EH (cell line): ENCODE measurements around the gene RSAD2.
"Not testable (repeated sequence)": the region's sequence is repeated elsewhere in the genome, so short reads cannot be mapped to it uniquely, and the experiment has no call there.

Experiments used
- DNase-seq: peaks from one replicate; pipeline ENCODE4 v3.0.0-alpha.2; 2015; ENCODE audit warnings: low read depth

RSAD2 gene

GRCh38 chr2:6877402-6878304, at the start of gene RSAD2:
RSAD2 (plus strand) TSS chr2:6877777; CDS start chr2:6877801, 24 bp downstream.
- peak; percentile 37 for DNase-seq

- DNase-seq, result peak; percentile 74
Observed at GRCh38 chr2:6828299-6828584, 49.3 kb upstream of the RSAD2 start.

DNA sequence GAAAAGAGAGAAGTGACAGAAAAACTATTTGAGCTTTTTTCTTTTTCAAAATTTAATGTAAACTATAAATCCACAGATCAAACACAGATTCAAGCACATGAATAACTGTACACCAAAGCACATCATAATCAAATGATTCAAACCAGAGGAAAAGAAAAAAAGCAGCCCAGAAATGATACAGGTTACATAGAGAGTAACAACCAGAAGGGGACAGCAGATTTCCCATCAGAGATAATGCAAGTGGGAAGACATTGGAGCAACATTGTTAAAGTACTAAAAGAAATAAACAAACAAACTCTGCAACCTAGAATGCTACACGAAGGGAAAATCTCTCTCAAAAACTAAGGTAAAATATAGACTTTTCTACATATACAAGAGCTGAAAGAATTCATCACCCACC, 46.3 kb upstream of the RSAD2 start:
- DNase-seq, result no peak

DNA sequence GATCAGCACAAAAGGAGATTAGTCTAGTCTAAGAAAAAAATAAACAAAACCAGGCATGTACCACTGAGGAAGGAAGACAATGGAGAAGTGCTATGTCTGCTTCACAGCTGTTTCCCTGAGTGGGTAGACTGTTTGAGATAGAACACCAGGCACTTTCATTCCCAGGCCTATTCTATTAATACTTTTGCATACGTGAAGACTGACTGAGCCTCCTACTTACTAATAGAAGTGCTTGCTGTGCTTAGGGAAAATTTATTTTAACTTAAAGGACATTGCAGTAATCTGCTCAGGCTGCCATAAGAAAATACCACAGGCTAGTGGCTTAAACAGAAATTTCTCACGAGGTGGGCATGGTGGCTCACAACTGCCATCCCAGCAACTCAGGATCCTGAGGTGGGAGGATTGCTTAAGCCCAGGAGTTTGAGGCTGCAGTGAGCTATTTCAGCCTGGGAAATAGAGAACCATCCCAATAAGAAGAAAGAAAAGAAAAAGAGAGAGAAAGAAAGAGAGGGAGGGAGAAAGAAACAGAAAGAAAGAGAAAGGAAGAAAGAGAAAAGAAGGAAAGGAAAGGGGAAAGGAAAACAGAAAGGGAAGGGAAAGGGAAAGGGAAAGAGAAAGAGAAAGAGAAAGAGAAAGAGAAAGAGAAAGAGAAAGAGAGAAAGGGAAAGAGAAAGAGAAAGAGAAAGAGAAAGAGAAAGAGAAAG, 44.8 kb upstream of the RSAD2 start:
- no peak for DNase-seq

- no peak for DNase-seq
Observed at GRCh38 chr2:6833300-6833604, 44.3 kb upstream of the RSAD2 start.

GRCh38 chr2:6834163-6834562, 43.4 kb upstream of the RSAD2 start:
- DNase-seq, result no peak

DNA sequence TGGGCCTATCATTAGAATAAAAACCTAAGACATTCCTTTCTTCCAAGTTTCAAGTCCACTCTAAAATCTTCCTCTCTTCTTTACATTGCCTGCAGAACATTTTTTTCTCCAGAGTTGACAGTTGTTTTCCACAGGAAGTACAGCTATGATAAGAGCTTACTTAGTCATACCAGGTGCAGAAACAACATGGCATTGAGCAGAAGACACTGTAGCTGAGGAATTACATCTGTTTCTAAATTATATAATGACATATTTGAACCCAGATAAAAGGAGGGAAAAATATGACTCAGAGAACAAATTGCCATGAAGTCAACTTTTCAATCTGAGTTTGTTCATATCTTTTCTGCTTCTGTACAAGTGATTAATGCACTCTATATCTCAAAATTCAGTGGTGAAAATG, 42.1 kb upstream of the RSAD2 start:
- no peak for DNase-seq

DNA sequence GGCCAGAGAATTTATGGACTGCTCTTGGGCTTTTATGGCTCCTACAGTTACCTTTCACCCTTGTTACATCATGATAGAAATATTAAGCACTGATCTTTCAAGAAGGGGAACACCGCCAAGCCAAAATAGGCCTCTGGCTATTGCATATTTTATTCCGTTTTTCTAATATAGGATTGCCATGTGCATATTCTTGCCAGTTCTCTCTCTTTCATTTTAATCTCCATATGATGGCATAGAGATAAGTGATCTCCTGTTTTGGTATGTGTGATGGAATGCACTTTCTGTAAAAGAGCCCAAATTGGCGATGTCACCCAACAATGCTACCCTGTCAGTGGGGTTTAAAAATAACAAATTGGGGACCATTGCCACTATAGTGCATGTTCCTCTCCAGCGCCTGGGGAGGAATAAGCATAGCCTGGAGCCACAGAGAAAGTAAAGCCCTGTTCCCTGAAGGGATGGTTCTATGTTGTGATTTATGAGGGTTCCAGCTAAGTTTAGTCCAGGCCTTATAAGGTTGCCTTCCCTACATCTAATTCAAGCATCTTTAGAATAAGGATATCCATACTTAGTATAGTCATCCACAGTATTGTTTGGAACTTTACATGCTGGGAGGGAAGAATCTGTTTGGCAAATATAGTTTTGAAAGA, 38.8 kb upstream of the RSAD2 start:
- no peak for DNase-seq

DNA sequence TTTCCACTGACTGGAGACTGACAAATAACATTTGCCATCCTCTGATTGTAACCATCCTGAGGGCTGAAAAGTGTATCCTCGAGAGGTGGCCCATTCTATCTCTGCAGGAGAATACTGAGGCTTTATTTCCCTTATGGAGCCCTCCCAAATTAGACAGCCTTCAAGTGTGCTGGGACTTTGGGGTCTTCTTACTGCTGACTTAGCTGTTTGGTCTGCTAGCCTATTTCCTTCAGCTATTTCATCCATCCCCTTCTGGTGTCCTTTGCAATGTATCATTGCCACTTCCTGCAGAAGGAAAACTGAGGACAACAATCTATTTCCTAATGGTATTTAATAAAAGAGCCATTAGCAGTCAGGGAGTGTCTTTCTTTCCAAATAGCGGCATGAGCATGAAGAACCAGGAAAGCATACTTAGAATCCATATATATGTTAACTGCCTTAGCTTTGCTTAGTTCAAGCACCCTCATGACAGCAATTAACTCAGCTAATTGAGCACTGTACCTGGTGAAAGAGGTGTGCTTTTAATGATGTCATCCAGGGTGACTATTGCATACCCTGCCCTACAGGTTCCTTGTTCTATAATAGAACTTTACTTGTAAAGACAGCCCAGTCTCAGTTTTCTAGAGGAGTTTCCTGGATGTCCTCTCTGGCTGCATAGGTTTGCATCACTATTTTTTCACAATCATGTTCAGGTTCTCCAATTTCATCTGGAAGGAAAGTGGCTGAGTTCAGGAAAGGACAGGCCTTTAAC, 35.9 kb upstream of the RSAD2 start:
- DNase-seq, result no peak

GRCh38 chr2:6845312-6845711, 32.3 kb upstream of the RSAD2 start:
- no peak for DNase-seq

DNA sequence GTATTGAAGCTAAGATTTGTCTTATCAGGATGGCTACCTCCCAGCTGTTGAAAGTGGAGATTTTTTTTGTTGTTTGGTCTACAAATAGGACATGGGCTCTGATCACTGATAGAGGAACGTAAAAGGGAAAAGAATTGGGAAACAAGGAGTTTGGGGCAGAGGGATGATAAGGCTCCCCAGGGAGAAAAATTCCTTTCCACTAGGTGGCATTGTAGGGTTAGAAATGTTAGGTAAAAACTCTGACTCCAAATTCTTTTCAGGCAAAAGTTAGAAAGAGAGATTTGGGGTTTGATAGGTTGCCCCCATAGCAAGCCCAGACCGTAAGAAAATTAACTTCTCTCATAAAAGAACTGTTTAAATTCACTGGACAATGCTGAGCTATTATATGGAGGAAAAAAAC, 31.7 kb upstream of the RSAD2 start:
- DNase-seq, result no peak

DNA sequence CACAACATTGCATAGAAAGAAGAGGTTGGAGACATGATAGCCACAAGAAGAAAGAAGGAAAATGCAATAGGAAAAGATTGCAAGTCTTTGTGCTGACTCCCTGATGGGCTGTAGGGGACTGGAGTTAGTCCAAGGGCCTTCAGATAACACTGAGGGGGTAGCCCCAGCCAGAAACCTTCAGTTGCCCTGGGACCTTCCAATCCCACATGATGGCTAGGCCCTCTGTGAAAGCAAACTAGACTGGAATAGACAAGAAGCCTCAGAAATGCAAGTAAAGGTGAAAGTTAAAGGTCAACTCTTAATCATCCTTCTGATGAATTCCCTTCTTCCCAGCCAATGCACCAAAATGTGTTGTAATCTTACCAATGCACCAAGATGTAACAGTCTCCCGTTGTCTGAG, 31.0 kb upstream of the RSAD2 start:
- no peak for DNase-seq

GRCh38 chr2:6846967-6847681, 30.5 kb upstream of the RSAD2 start:
- no peak for DNase-seq

- no peak for DNase-seq
Observed at GRCh38 chr2:6852195-6852594, 25.4 kb upstream of the RSAD2 start.

DNA sequence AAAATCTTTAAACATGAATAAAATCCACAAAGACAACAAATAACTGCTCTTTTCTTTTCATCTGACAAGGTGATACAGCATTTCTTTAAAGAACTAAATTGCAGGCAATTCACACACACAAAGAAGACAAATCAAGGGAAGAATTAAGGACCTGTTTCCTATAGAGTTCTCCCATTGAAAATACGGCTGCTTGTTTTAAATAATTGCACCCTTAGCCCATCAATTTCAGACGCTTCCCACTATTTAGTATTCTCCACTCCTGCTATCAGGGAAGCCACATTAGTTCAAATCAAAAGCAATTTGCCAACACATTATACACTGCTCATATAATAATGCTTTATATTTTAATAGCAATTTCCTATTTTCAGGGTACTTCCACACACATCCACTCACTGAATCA, 23.2 kb upstream of the RSAD2 start:
- DNase-seq, result no peak

- DNase-seq, result no peak
Observed at GRCh38 chr2:6855860-6856547, 21.6 kb upstream of the RSAD2 start.

- no peak for DNase-seq
Observed at GRCh38 chr2:6856548-6856920, 21.0 kb upstream of the RSAD2 start.

GRCh38 chr2:6858466-6859027, 19.0 kb upstream of the RSAD2 start:
- not testable (repeated sequence) for DNase-seq

DNA sequence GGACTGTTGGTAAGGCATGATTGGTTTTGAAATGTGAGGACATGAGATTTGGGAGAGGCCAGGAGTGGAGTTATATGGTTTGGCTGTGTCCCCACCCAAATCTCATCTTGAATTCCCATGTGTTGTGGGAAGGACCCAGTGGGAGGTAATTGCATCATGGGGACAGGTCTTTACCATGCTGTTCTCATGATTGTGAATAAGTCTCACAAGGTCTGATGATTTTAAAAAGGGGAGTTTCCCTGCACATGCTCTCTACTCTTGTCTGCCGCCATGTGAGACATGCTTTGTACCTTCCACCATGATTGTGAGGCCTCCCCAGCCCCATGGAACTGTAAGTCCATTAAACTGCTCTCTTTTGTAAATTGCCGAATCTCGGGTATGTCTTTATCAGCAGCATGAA, 17.3 kb upstream of the RSAD2 start:
- DNase-seq, result no peak

DNA sequence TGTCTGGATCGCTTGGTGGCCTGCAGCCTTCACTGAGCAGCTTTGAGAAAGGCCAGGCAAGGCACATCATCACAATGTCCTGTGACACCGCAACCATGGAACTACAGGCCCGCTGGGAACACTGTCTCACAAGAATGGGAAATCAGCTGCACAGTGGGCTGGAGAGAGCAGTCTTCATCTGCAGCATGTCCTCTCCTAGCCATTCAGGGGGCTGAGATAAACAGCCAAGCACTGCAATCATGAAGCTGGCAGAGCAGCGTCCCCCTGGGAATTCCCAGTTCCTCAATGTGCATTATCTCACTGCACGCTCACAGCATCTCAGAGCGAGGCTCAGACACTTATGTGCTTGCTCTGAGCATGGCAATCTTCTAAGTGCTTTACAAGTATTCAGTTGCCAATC, 13.8 kb upstream of the RSAD2 start:
- DNase-seq, result no peak

DNA sequence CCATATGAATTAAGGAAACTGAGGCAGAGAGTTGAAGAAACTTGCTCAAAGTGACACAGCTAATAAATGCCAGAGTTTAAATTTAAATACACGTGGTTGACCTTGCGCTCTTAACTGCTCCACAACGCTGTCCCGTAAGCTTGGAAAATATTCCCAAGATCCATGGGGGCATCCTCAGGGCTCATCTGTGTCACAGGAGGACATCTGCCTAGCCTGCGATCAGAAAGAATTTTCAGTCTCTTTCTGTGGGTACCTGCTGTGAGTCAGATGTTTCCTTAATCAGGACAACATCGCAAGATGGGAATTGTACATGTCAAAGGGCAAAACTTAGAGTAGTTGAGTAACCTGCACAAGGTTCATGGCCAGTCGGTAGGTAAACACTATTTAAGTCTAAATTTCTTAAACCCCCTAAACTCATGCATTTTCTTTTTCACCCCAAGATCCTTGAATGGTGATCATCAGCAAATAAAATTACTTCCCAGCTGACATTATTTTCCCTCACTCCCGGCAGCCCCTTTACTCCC, 13.3 kb upstream of the RSAD2 start:
- DNase-seq, result no peak
